Cerebellar cortex (tissue), 1 donor: ENCODE data around the gene GPS1.

Source experiments
- DNase-seq: peaks from one replicate; pipeline ENCODE4 v3.0.0-alpha.2; 2015; ENCODE audit warnings: low spot score

The GPS1 gene

GRCh38 chr17:82014971-82015310, 36.8 kb upstream of the GPS1 start:
- DNase-seq = no peak

DNA sequence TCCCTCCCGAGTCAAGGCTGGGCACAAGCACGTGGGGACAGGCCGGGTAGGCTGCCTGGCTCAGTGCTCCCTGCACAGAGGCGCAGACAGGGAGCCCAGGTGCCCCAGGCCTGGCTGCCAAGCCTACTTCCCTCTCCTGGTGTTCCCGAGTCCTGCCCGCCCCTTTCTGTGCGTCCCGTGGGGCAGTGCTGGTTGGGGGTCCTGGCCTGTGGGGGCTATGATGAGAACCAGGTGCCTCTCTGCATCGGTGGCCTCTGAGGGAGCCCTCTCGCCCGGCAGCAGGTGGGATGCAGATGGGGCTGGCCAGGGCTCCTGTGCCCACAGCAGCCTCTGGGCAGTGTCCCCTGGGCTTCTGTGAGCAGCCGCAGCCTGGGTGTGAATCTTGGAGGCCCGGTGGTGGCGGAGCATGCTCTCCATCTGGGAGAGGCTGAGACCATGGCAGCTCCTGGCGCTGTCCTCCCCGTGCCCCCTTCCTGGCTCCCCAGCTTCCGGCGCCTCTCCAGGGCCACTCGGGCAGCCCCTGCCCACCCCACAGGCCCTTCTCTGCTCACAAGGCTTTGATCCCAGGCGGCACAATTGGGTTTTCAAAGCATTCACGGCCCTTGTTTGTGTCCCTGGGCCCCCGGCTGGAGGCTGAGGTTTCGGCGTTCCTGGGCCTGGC, 36.3 kb upstream of the GPS1 start:
- DNase-seq = no peak

- DNase-seq = no peak
Measured at GRCh38 chr17:82016061-82016874, 35.4 kb upstream of the GPS1 start.

GRCh38 chr17:82016875-82017459, 34.7 kb upstream of the GPS1 start:
- DNase-seq = no peak

DNA sequence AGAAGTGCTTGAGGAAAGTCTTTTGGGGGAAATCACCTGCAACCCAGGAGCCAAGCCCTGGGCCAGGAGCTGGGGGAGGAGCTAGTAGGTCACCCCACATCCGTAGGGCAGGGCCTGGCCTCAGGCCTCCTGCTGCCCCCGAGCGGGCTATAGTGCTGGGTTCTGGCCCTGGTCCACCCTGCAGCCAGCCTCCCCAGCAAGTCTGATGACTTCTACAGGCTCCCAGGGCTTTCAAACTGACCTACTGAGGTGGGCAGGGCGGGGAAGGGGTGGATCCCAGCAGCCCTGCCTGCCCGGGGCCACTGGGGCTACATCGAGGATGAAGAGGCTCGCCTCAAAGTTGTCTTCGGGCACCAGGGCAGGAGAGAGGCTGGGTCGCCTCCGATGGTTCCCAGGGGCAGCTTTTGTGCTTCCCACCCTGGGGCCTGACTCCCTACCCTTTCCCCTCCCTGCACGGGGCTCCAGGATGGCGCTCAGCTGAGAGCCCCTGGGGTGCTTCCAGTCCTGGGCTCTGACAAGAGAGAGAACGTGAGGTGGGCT, 34.0 kb upstream of the GPS1 start:
- DNase-seq = no peak

DNA sequence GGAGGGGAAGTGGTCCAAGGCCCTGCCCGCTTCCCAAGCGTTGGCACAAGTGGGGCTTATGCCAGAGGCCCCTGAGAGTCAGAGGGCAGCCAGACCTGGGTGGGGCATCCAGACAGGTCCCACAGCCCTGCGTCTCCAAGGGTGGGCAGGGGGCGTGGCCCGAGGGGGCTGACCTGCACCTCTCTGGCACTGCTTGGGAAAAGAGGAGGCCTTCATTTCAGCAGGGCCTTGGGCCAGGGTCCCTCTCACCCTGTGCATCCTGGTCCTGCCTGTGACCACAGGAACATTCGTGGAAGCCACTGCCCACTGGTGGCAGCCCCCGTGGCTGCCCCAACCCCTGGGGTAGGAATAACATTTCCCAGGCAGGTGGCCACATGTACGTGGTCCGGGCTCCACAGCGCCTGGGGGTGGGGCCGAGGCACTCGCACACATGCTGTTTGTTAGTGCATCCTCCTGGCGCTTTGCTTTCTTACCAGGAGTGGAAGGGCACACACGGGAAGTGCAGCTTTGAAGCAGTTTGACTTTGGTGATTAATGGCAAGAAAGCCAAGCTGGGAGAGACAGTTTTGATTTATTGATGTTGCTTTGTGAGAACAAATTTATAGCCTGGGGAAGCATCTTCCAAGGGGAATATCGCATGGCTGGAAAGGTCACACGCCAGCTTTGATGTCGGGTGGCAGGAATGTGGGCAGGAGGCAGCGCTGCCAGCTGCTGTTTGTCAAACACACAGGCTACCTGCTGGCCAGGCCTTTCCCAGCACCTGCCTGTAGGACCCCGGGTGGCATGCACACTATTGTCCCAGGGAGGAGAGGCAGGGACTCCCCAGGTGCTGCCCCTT, 33.3 kb upstream of the GPS1 start:
- no peak for DNase-seq

- no peak for DNase-seq
Measured at GRCh38 chr17:82018989-82019689, 32.6 kb upstream of the GPS1 start.

GRCh38 chr17:82019690-82020571, 31.8 kb upstream of the GPS1 start:
- DNase-seq = no peak

- no peak for DNase-seq
Measured at GRCh38 chr17:82020572-82021106, 31.1 kb upstream of the GPS1 start.

DNA sequence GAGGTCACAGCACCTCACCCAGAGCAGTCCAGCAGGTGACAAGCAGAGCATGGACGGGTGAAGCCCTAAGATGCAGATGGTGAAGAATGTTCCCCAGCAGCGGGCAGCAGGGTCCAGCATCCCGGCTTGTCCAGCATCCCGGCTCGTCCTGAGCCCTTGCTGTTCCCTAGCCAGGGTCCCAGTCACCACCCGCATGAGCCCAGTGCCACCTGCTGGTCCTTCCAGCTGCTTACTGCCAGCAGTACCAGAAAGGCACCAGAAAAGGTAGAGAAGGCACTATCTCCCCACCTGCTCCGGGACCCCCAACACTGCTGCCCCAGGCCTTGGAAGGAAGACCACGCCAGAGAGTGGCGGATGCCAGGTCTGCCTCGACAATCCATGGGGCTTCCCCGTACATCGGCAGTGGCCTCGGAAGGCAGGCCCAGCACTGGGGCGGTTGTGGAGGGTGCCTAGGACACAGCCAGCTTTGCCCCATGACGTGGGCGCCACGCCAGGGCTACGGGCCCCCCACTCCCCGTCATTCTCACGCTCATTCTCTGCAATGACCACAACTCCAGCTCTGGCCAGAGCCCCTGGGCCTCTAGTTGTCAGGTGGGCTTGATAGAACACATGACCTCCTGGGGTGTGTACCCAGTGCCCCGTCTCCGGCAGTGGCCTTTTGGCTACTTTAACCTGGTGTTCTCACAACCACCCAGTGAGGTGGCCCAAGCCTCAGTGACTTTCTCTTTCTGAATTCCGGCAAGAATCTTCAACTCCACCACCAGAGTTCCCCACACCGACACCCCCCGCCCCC, 30.4 kb upstream of the GPS1 start:
- peak; percentile 68 for DNase-seq

DNA sequence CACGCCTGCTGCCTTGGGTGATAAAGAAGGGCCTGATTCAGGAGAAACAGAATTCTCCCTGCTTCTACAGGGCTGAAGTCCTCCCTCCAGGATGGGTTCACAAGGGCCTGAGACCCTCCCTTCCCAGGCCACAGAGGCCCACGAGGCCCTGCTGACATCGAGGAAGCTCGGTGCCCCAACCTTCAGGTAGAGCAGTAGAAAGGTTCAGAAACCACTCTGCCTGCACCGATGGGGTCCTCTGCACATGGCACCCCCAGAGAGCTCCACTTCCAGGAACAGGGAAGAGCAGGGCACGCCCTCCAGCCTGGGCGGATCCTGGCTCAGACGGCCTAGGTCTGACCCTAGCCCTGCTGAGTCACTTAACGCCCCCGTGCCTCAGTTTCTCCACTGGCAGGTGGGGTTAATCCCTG, 29.8 kb upstream of the GPS1 start:
- no peak for DNase-seq

GRCh38 chr17:82022310-82022980, 29.3 kb upstream of the GPS1 start, which contains the start of gene CENPX:
CENPX (minus strand) TSS chr17:82022878; CDS start chr17:82022861, 17 bp downstream.
- no peak for DNase-seq

GRCh38 chr17:82022981-82023446, 28.7 kb upstream of the GPS1 start, which contains the start of gene LRRC45:
LRRC45 (plus strand) TSS chr17:82023305; CDS start chr17:82023644, 339 bp downstream.
- peak; percentile 100 for DNase-seq

GRCh38 chr17:82023447-82024241, 28.1 kb upstream of the GPS1 start:
- DNase-seq = no peak

- no peak for DNase-seq
Measured at GRCh38 chr17:82024859-82025258, 26.8 kb upstream of the GPS1 start.

- no peak for DNase-seq
Measured at GRCh38 chr17:82025401-82026107, 26.1 kb upstream of the GPS1 start.

GRCh38 chr17:82028246-82028645, 23.5 kb upstream of the GPS1 start:
- DNase-seq = no peak
